NCI-H146 treated with DMSO at 0.1 percent for 48 hours (cell line): Measurements from ENCODE around the gene VASN.
A peak's percentile ranks its signal among the peaks of the same experiment; 100 is the strongest.

ENCODE experiments used
- DNase-seq: peaks from one replicate; lab custom pipeline; 2025; ENCODE audit not compliant: unreplicated experiment; lab: John Stamatoyannopoulos, UW

VASN gene

DNA sequence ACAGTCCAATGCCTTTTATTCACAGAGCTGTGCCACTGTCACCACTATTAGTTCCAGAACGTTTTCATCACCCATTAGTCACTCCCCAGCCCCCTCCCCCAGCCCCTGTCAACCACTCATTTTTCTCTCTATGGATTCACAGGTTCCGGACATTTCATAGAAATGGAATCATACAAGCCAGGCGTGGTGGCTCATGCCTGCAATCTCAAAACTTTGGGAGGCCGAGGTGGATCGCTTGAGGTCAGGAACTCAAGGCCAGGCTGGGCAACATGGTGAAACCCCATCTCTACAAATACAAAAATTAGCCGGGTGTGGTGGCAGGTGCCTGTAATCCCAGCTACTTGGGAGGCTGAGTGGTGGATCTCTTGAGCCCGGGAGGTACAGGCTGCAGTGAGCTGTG is 19.8 kb upstream of the VASN start:
- no peak for DNase-seq

DNA sequence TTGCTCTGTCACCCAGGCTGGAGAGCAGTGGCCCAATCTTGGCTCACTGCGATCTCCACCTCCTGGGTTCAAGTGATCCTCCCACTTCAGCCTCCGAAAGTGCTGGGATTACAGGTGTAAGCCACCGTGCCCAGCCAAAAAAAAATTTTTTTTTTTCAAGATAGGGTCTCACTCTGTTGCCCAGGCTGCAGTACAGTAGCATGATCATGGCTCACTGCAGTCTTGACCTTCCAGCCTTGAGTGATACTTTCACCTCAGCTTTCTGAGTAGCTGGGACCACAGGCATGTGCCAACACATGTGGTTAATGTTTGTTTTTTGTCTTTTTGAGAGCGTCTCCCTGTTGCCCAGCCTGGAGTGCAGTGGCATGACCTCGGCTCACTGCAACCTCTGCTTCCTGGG is 18.8 kb upstream of the VASN start:
- no peak for DNase-seq

DNA sequence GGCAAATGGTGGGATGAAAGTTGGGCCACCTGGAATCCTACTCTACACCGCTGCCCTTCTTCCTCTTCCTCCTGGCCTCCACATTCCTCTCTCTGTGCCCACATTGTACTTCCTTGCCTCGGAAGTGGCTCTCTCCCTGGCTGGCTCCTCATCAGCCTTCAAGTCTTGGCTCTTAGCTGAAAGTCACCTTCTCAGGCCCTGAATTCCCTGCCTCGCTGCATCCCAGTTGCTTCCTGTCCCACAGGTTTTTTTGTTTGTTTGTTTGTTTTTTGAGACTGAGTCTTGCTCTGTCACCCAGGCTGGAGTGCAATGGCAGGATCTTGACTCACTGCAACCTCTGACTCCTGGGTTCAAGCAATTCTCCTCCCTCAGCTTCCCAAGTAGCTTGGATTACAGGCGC is 18.0 kb upstream of the VASN start:
- DNase-seq, result no peak

DNA sequence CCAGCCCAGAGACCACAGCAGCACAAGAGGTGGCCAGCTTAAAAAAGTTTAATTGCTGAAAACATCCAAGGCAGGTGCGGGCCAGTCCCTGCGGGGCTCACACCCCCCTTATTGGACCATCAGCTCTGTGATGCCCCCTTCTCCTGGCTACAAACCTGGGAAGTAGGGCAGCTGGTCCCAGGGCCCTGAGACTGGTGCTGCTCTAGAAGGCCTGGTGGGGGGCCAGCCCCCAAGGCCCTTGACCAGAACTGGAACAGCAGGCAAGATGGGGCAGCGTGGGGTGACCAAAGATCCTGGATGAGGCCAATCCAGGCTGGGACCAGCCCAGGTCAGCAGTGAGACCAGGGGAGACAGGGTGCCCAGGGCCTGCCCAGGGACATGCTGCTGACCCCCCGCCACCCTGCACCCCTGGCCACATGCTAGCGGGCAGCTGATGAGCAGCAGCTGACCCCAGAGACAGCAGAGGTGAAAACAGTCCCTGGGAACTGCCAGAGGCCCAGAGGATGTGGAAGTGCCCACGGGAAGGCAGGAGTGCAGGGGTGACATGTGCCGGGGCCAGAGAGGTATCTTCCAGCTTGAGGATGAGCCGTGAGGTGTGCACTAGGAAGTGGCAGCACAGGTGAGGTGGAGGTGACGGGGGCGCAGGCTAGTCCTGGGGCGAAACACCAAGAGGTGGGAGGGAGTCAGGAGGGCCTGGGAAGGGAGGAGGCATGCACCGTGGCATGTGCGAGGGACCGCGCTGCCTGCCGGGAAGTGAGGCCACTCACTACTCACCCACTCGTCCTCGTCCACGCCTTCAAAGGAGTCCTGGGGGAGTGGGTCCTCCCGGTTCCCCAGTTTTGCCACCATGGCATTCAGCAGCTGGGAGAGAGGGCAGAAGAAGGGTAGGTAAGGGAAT is 16.9 kb upstream of the VASN start:
- no peak for DNase-seq

DNA sequence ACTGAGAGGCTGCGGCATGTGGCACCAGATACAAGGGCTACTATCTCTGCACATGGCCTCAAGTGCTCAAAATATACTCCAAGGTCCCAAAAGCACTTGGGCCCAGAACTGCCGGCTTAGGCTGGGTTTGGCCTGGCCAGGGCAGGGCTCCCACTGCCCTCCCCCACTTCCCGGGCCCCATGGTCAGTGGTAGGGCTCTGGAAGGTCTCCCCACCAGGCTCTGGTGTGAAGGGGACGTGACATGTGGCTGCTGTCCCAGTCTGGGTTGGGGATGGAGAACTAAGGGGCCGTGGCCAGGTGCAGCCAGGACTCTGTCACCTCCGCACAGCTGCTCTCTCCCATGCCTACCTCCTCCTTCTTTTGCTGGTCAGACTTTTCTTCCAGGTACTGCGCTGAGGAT is 14.8 kb upstream of the VASN start:
- DNase-seq, result no peak

DNA sequence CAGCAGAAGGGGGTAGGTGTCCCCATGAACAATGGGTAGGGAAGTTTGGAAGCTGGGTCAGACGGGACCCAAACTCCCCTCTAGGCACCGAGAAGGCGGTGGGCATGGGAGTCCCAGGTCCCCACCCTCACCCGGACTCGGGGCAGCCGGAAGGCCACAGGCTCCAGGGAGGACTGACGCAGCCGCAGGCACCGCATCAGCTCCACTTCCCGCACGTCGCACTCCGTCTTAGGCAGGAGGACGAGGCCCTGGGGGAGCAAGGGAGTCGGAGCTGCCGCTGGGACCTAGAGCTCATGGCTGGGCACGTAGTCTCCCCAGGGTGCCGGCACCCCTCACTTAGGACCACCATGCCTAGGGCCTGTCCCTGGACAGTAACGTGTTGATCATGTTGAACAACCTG is 13.4 kb upstream of the VASN start:
- no peak for DNase-seq

DNA sequence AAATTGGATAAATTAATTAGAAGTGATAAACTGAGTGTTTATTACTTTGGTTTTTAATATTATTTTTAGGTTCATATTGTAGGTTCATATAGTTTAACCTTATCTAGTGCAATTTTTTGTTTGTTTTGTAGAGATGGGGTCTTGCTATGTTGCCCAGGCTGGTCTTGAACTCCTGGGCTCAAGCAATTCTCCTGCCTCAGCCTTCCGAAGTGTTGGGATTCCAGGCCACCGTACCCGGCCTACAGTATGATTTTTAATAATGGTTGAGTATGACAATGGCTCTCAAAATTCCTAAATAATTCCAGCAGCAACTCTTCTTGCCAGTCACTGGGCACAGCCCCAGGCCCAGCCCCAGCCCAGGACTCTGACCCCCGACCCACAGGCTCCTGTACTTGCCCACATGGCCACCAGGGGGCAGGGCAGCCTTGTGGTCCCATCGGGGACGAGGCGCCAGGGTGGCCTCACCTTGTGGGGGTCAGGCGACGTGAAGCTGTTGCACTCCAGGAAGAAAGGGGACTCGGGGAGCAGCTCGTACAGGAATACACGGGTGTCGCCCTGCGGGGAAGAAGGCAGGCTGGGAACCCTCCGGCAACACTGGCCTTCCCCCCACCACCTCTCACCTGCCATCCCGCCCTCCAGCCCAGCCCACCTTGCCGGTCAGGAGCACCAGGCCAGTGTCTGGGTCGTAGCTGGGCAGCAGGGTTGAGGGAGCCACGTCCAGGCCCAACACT is 12.7 kb upstream of the VASN start:
- DNase-seq, result no peak

DNA sequence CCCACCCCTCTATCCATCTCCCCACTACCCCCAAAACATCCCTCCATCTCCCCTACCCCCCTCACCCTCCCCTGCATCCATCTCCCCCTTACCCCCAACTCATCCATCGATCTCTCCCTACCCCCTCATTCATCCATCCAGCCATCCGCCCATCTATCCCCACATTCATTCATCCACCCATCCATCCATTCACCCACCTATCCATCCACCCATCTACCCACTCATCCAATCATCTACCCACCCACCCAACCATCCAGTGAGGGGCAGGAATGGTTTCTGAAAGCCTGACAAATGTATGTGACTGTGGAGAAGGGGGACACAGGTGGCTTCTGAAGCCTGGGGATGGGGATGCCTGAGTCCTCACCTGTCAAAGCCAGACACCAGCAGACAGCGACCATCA is 11.7 kb upstream of the VASN start:
- no peak for DNase-seq

DNA sequence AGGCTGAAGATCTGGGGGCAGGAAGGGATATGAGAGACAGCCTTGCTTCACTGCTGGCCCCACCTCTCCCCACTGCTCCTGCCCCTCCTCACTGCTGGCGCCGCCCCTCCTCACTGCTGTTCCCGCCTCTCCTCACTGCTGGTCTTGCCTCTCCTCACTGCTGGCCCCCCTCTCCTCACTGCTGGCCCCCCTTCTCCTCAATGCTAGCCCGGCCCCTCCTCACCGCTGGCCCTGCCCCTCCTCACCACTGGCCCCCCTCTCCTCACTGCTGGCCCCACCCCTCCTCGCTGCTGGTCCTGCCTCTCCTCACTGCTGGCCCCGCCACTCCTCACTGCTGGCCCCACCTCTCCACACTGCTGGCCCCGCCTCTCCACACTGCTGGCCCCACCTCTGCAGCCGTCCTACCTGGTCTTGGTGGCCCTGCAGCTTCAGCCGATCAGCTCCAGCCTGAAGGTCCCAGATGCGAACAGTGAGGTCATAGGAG is 11.1 kb upstream of the VASN start:
- peak; percentile 7 for DNase-seq

DNA sequence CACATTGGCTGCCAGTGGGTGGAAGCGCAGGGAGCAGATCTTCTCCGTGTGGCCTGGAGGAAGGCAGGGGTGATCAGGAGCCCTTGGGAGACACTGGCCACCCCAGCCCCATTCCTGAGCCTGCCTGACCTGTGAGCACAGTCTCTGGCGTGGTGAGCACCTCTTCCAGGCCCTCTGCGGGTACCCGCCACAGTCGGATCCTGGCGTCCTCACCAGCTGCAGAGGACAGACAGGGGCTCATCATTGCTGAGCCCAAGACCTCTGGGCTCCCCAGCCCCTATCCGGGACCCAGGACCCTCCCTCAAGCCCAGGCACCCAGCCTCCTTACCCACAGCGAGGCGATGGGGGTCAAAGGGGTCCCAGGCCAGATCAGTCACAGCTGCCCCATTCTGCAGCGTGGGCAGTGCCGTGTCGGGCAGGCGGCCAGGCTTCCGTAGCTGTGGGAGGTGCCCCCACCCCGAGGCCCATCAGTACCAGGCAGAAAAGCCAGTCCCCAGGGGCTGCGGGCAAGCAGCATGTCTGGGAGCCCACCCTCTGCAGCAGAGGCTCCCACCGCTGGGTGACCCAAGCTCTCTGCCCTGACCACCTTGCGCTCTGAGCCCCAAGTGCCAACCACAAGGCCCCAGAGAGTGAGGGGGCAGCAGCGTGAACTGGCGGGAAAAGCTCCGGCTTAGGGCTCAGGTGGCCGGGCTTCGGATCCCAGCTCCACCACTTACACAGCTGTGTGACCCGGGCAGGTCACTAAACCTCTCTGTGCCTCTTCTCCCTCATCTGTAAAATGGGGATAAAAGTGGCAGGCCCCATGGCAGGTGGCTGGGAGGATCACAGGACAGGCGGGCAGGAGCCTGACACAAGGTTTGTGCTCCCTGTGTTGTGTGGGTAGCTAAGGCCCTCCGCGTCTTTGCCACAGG is 10.4 kb upstream of the VASN start:
- DNase-seq, result no peak

DNA sequence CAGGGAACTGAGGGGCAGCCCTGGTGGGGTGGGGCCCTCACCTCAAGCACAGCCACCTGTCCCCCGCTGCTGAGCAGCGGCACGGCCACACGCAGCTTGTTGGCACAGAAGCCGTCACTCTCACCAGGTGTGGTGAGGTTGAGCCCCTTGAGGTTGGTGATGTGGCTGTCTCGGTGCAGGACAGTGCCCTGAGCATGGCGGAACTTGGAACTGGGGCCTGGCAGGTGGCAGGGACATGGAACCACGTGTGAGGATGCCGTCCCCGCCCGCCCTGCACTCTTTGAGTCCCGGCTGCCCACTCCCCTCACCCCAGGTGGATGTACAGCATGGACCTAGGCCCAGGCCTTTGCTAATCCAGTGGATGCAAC is 9.7 kb upstream of the VASN start:
- no peak for DNase-seq

DNA sequence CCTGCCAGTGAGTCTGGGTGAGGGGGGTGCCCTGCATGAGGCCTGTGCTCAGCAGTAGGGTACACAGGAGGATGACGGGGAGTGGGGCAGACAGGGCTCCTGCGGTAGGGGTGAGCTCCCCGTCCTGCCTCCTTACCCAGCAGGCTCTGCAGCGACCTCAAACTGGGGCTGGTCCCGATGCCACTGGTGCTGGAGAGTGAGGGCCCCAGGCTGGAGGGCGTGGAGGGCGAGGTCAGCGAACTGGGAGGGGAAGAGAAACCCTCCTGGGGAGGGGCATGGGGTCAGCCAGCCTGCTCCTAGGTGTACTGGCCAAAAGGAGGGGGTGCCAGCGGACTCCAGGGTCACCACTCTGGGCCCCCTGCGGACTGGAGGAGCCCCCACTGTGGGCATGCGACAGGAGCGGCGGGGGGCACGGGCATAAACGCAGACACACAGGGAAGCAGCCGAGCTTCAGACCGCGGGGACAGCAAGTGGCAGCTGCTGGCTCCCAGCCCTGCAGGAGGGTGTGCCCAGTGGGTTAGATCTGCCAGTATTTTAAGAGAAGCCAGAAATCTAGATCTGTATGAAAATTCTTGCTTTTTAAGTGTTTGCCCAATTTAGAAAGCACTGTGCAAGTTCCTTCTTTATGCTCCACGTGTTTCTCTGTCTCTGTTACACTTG is 9.0 kb upstream of the VASN start:
- no peak for DNase-seq

DNA sequence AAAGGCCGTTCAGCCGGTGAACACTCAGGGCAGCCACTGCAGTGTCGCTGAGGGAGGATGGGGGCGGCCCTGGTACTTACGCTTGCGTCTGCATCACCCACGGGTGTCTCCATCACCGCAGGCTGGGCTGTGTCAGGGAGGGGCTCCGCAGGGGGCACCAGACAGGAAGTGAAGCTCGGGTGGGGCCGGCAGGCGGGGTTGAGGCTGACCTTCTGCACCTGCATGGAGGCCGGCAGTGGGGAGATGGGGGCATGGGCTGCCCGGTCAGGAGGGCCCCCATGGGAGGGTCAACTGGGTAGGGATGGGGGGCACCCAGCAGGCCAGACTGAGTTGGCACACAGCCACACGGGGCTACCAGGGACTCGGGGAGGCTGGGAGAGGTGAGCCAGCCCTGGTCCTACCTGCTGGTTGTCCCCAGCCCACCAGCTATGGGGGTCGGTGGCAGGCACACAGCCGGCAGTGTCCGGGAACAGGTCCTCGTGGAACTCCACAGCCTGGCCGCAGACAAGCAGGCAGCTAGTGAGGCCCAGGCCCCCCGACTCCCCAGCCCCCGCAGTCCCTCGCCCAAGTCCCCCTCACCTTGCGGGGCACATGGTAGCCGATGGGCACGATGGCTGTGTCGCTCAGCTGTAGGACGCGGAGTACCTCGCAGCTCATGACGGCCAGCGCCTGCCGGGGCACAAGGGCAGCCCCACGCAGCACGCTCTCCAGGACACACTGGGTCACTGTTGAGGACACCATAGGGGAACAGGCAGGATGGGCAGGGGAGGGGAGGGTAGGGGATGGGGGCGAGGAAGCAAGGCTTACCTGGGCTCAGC is 7.2 kb upstream of the VASN start:
- DNase-seq, result no peak

DNA sequence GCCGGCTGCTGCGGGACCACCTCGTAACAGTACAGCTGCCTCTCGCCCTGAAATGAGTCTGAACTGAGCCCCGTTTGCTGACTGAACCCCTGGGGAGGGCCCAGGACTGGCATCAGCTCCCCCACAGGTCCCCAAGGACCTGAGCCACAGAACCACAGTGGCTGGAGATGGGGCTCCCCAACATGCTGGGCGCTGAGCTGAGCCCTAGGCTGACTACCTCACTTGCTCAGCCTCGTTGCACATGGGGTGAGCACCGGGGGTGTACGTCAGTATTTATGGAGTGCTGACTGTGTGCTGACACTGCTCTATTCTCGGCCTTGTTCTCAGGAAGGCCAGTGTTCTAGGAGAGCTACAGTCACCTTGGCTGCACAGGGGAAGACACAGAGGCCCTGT is 6.6 kb upstream of the VASN start:
- DNase-seq, result no peak

DNA sequence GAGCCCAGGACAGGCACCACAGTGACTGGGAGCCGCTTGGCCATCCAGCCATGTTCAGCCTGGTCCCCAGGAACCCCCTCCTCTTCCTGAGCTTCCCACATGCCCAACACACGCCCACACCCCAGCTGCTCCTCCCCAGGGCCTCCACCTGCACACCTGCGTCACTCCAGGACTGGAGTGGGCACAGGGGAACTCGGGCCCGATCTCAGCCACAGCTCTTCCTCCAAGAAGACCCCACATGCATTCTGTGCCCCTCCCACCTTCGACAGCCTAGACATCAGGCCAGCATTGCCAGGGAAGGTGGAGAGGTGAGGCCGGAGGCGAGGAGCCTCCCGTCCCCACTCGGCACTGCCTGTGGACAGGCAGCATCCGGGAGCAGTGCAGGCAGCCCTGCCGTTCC is 6.0 kb upstream of the VASN start:
- DNase-seq, result no peak

DNA sequence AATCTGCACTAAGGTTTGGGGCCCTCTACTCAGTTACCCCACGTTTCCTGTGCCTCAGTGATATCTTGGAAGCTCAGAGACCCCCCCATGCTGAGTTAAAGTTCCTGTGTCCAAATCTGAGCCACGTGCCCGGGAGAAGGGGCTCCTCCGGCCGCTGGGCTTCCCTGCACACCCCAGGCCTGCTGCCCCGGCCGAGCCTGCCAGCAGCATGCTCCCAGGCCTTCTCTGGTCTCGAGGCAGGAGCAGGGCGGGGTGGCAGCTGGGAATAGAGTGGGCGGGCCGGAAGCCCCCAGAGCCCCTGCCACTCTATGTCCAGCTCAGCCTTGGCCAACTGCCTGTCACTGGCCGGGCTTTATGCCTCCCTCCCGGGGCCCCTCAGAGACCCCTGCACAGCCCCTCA is 5.6 kb upstream of the VASN start:
- DNase-seq, result no peak

DNA sequence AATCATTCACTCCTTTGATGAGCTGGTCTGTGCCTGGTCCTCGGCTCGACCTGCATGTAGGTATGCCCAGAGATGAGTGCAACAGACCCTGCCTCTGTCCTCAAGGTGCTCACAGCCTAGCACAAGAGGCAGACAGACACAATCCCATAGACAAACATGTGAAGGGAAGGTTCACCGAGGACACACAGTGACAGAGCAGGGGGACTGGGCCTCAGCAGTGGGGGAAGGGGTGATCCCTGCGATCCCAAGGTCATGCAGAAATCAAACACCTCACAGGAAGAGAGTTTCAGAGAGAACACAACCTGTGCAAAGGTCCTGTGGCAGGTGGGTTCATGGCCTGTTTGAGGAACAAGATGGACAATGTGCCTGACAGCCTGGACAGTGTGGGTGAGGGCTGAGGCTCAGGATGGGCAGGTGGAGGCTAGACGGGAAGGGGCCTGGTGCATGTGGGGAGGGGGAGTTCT is 4.2 kb upstream of the VASN start:
- DNase-seq, result no peak

DNA sequence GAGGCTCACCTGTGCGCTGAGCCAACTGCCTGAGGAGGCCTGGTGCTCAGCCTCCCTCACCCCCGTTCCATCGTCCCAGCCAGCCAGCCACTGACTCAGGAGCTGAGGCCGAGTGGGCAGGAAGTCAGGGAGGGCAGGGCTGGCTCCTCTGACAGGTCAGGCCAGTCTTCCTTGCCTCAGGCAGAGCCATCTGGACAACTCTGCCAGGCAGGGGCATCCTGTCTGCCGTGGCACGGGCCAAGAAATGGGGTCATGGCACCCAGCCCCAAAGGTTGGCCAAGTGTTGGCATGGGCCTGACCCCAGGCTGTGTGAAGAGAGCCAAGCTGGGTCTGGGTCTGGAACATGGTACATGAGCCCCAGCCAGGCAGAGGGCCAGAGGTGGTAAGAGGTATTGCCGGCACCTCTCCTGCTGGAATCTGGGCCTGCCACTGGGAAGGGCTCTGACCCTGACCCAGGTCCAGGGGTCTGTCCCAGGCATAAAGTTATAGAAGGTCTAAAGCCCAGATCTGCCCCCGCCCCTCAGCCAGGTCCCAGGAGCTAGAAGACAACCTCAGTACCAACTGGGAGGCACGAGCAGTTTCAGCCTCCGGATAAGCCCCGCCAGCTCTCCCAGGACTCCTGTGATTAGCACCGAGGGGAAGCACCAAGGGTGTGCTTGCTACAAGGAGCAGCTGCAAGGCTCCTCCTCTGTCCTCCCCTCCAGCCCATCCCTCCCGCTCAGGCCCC is 2.5 kb upstream of the VASN start:
- DNase-seq, result no peak

DNA sequence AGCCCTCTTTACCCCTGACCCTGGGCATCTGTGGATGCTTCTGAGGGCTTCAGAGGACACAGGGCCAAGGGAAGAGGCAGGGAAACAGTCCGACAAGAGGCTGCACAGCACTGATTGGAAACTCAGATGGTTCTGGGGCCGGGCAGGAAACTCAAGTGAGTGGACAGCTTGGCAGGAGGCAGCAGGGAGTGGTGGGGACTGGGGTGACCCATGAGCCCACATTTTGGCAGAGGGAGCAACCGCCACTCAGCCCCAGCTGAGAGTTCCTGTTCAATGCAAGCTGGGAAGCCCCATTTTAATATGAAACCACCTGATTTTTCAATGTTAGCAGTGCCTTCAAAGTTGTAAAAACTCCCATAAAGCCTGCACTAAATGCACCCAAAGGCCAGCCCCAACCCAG is 1.5 kb upstream of the VASN start:
- DNase-seq, result no peak
